Keratinocyte (primary cell): Measurements from ENCODE around the gene IGF2BP2.

Experiments
- CTCF ChIP-seq, 3 experiments: IDR thresholded peaks in 1 of 3; conservative IDR thresholded peaks in 1 of 3; optimal IDR thresholded peaks in 1 of 3; 2 replicates in 2 of 3; 3 replicates in 1 of 3; pipeline versions ENCODE3 to v1.5.1; 2011; ENCODE audit warnings: low read length in 3 of 3, mild to moderate bottlenecking in 3 of 3, moderate library complexity in 2 of 3, control low read depth in 1 of 3, inconsistent platforms in 1 of 3; ENCODE audit not compliant: insufficient read depth in 2 of 3; ENCODE audit errors: extremely low read depth in 1 of 3
- EZH2 ChIP-seq: IDR thresholded peaks from one replicate; pipeline ENCODE4 v1.6.1; 2012; ENCODE audit warnings: inconsistent platforms, mild to moderate bottlenecking, low read length, moderate library complexity

GRCh38 chr3:185764980-185765370, 59.9 kb downstream of the IGF2BP2 start:
- no peak for TF ChIP-seq EZH2
- TF ChIP-seq CTCF (optimal IDR thresholded peaks at IDR 0.05 in 1 of 3, IDR thresholded peaks at IDR 0.05 in 1 of 3, conservative IDR thresholded peaks at IDR 0.05 in 1 of 3; ENCODE audit: extremely low read depth in 1 of 3, insufficient read depth in 2 of 3, low read length in 3 of 3) = no peak
